GM11168 (cell line): ENCODE measurements around the gene NCKAP5.

Experiments
- in situ Hi-C: fragments of 300-500 bp; cut with MboI; formaldehyde crosslinking; loops from one replicate; pipeline ENCODE4 v1.12.0; 2022; ENCODE audit warnings: low sequenced_read_pairs; ENCODE audit not compliant: unreplicated experiment

NCKAP5 gene

DNA sequence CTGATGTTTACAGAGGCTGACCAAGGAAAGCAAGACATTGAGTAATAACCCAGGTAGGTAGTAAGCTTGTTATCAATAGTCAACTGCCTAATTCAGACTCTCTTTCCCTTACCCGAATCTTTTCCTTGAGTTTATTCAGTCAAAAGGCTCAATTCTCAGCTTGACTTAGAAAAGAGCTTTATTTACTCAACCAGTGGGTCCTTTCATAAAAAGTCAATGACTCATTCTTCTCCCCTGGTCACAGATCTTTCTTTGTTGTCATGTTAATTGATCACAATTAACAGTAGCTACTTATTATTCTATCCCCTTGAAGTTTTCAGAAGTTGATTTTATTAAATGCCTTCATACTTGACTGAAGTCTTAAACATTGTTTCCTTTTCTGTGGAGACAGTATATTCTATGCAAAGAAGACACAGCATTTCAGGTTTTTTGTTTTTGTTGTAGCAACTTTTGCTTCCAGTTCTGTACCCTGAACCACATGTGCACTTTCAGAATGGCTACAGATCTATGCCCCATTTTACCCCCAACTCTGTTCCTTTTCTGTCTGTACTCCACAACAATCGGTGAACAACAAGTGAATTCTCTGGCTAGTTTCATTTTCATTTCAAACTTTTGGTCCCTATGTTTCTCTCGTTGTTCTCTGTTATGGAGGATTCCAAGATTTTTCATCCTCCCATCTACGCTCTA, 428.3 kb downstream of the NCKAP5 start:
- in situ Hi-C loops, result no loop called here

DNA sequence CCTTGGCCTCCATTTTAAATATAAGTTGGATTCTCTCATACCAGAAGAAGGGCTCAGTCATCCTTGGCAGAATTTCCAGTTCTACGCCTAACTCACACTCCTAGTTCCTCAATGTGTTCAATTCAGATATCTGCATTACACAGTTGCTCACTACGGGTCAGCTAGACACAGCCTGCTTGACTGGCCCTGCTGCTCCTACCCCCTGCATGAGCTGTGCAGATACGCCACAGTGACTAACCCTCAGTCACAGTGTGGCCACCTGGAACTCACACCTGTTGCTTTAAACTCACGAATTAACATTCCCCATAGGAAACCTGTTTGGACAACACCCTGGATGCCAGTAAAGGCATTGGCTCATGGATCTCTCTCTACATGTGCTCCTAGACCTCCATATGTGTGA, 429.6 kb downstream of the NCKAP5 start:
- in situ Hi-C loops, result no loop called here

DNA sequence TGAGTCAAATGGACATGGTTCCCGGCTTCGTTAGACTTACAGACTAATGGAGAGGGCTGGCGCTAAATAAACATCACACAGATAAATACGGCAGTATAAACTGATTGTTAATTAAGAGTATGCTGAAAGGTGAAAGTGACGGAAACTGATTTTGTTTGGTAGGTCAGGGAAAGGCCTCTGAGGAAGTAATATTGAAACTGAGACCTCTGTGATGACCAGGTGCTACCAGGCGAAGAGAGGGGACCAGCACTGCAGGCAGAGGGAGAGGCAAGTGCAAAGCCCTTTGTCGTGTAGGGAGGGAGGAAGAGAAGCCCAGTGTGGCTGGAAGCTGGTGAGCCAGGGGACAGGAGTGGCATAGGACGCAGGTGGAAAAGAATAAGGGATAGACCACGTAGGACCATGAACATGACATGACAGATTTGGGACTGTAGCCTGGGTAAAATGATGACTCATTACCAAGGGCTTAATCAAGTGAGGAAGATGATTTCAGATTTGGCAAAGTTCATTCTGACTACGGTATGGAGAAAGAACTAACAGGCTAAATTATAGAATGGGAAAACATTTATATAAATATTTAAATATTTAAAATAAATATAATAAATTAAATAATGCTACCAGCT, 433.1 kb downstream of the NCKAP5 start:
- in situ Hi-C loops, result no loop called here

DNA sequence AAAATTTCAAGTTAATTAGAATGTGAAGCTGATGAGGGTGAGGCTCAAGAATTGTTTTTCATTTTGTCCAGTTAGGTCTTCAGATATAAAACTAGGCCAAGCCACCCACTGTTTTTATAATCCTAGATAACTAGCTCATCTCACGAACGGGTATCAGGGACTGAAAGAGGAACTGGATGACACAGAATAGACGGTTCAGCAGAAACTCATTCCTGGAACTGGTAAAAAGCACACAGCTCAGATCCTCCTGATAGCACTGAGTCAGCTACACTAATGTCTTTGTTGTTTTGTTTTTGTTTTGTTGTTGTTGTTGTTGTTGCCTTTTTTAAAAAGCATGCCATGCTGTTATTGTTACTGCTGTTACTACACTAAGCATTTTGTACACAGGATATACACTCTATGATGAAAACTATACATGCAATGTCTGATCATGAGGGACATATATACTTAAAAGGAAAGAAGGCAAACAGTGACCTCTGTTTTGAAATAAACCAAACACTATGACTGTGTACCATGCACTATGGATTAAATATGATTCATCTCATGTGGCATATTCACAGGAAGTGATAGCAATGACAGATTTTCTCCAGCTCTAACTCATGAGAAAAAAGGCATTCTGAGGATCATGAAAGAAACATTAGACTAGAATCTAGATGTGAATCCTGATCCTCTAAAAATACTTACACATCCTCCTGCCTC, 437.6 kb downstream of the NCKAP5 start:
- in situ Hi-C loops, result no loop called here

DNA sequence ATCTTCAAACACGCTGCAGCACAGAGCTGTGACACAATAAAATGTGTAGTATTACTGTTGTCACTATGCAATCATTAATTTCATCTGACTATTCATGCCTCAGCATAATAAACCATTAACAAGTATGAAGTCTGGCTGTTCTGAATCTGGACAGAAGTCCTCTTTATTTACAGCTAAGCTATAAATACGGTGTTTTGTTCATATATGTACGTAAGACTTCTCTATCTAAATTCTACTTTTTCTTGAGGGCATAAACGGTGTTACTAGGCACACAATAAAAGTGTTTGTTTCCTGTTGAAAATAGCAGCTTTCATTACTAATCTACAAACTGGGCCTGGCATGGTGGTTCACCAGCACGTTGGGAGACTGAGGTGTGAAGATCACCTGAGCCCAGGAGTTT, 443.8 kb downstream of the NCKAP5 start:
- in situ Hi-C loops, result no loop called here

DNA sequence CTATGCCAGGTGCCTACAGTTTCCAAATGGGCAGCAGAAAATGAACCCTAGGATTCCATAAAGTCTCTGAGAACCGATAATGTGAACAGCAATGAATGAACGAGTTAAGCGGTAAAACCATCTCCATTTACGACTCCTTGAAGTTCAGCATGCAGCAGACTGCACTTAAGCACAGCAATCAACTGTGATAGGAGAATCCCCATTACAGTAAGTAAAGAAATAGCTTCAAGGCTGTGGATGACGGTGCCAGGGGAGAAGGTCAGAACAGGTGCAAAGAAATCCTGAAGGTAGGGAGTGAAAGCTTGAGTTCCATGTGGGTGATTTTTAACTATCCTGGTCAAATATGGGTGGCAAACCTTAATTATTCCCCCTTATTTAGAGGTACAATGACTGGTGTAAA, 444.4 kb downstream of the NCKAP5 start:
- in situ Hi-C loops, result no loop called here

DNA sequence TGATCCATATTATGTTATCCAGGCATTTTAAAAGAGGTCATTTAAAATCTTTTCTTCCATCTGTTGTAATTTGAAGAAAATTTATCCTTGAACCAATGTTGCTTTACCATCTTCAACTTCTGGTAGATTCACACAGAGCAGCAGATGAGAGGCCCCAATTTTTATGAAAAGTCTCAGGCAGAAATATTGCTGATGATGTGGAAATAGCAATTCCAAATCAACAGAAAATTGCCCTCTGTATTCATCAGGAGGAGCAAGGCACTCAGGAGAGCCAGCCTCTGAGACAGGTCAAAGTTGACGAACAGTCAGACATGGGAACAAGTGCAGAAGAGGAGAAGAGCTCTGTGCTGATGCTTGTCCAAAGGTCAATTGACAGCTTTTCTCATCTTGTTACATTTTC, 444.9 kb downstream of the NCKAP5 start:
- in situ Hi-C loops, result no loop called here

DNA sequence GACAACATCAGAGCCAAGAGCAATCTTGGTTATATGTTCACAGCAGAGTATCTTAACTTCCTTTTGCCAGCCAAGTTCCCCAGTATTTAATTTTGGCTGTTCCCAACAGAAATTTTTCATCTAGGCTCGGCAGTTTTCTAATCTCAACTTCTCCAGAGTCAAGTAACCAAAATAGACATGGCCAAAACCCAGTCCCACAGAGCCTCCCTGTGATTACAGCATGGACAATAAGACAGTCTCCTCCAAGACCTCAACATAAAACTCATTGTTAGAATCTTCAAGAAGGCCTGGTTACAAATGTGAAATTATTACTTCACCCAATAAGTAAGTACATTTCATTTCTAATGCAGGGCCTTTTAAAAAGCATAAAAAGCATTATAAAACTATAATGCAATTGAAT, 445.7 kb downstream of the NCKAP5 start:
- in situ Hi-C loops, result no loop called here

DNA sequence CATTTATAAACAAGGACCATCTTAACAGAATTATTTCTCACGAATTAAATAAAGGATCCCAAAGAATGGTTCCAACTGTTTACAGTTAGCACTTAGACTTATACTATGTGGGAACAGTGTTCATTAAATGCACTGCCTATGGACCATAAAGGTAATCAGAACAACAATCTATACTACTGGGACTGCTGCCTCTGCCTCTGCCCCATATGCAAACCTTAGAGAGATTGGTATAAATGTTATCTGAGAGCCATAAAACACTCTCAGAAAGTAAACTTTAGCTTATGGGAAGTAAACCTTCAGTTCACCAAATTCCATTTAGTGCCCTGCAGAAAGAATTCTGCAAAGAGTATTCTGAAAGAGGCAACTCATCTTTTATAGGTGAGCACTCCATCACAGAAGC, 448.0 kb downstream of the NCKAP5 start:
- in situ Hi-C loops, result no loop called here

DNA sequence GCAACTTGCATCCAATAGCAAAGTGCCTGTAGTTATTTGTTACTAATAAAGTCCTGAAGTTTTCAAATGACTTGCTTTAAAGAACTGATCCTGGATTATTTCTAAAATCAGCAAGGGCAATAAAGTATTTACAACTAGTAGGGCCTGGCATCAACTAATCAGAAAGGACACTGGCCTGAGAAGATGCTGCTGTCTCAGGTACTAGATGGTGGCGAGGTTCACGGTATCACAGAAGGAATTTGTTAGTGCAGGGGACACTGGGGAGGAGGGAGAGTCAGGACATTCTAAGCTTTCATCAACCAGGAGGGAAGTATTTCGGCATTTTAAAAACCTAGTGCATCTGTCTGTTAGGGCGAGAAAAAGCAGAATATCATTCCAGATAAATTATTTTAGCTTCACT, 458.1 kb downstream of the NCKAP5 start:
- in situ Hi-C loops, result no loop called here

DNA sequence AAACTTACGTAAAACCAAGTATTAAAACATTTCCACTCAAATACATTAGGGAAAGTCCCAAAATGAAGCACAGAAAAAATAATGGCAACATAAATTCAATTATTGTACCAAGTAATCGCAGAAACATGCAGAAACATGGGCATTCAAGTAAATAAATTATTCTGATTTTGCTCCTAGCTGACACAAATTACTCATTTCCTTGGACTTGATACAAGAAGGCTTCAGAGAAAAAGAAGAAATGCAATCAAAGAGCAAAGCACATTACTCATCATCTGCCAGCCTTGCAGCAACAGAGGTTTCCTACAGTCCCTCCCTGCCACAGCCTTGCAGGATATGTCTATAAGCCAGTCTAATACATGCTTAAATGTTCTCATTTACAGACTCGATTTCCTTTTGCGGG, 458.5 kb downstream of the NCKAP5 start:
- in situ Hi-C loops, result no loop called here

DNA sequence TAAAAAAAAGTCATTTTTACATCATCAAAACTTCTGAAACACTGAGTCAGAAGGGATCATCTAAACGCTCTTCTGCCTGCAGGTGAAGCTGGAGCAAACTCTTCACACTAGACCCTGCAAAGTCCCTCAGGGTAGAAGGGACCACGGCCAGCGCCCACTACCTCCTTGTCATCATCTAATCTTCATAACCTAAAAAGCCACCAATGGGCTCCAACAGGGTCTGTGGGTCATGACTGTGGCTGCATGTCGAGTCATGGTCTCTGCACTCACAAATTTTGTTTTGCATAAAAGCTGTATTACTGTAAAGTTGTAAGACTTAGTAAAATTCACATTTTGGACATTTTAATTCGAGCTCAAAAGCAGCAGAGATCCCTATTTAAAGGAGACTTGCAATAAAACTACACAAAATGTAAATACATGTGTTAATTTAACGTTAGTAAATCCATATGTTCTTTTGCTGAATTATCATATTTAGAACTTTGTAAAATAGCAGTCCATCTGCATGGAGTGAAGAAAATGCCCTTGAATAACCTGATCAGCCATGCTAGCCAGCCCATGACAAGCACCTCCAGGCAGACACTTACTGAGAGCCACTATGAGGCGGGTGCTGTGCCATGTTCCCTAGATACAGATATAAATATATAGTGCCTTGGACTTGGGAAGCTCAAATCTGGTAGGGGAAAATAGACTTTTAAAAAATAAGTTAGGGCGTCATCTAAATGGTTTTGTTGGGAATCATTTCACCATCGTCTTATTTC, 461.0 kb downstream of the NCKAP5 start:
- in situ Hi-C loops, result no loop called here

DNA sequence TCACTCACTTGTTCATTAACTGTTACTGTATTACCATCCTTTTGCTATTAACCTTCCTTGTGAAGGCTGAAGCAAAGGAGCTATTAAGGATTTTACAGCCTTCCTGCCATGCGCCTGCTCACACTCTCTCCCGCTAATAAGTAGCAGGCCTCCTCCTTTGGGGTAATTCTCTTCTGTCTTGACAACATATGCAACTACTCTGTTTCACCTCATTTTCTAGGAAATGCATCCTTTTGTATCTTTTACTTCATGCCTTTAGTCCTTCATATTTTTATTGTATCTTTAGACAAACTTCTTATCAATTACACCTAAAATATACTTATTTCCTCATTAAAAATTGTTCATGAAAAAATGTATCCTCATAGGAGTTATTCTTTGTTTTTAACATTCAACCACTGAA, 463.4 kb downstream of the NCKAP5 start:
- in situ Hi-C loops, result no loop called here

DNA sequence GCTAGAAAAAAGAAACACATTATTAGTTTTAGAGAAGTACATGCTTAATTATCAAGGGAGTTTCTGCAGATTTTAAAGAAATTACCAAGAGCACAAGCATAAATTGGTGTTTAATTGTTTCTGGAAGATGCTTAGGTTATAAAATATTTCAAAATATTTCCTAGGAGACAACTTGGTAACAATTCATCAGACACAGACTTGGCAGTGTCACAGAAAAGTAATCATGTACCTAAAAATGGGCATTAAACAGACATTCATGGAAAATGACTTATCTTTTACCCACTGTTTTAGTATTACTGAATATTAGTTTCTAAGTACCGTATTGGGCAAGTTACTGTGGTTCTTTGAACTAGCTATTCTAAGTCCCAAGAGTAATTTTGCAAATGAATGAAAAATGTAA, 469.5 kb downstream of the NCKAP5 start:
- in situ Hi-C loops, result no loop called here

DNA sequence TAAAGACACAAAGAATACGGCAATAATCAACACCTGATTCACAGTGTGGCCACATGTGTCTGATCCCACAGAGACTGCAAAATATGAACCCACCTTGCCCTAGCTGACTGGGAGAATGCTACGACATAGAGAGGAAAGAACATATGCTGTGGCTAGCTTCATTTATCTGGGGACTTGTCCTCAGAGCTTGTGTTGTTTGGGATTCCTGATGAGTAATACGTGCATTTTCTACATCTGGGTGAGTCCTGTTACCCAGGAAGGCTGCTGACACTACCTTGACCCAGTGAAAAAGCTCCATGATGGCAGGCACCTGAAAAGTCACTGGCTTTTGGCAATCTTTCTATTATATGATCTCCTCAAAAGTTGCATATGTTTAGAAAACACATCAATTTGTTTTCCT, 470.6 kb downstream of the NCKAP5 start:
- in situ Hi-C loops, result no loop called here

DNA sequence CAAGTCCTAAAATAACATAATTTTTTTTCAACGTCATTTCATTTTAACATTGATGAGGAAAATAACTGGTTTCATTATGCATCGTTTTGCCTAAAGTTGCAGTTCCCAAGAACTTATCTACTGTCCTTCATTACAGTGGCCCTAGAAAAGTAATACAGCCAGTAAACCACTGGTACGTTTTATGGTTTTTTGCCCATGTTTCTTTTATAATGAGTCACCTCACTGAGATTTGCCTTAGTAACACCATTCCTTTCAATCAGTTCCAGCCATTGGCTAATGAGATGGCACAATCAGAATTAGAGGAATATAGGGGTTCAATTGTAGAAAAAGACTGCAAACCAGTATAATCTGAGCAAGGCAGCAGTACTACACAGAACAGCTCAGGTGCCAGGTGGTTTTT, 475.7 kb downstream of the NCKAP5 start:
- in situ Hi-C loops, result no loop called here

DNA sequence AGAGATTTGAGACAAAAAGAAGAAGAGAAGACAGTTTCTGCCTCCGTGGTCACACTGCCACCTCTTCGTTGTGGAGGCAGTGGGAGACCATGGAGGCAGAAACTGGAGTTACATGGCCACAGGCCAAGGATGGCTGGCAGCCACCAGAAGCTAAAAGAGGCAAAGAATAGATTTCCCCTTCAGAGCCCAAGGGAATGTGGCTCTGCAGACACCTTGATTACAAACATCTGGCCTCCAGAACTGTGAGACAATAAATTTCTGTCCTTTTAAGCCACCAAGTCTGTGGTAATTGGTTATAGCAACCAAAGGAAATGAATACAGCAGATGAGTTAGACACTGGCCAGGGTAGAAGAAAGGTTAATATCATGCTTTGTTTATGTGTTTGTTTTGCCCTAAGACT, 477.9 kb downstream of the NCKAP5 start:
- in situ Hi-C loops, result no loop called here

DNA sequence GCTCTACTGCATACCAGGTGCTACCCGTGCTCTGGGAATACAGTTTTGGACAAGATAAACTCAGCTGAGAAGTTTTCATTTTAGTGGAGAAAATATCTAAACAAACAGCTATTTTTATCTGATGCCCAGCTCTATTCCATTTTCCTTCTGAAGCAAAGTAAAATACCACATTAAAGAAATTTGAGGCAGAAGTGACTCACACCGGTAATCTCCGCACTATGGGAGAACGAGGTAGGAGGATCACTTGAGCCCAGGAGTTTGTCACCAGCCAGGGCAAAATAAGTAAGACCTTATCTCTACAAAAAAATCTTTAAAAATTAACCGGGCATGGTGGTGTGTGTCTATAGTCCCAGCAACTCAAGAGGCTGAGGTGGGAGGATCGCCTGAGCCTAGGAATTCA, 482.1 kb downstream of the NCKAP5 start:
- in situ Hi-C loops, result no loop called here

DNA sequence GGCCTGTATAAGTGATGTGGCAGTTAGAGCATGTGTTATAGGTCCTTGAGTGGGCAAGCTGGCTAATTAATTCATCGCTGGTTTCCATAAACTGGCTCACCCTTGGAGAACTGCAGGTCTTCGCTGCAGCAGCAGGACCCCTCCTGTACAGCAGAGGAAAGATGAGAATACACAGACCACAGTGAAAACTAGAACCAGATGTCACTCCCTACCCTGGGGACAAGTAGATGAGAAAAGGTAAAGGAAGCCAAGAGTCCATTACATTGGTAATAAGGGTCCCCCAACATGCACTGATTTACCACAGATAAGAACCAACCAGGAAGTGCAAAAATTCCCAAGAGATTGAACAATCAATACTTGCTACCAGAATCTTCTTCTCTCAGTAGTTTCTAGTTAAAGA, 482.6 kb downstream of the NCKAP5 start:
- in situ Hi-C loops, result no loop called here

DNA sequence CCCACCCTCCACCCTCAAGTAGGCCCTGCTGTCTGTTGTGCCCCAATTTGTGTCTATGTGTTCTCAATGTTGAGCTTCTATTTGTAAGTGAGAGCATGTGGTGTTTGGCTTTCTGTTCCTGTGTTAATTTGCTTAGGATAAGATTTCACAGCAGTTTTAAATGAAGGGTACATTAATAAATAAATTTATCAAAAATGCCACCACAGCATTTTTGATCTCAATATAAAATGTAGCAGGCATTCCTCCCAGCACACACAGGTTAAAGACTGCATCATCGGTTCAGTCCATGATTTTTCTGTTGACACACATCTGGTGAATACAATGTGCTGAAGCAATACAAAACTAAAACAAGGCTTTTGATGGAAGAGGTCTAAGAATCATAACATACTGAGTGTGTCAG, 486.2 kb downstream of the NCKAP5 start:
- in situ Hi-C loops, result no loop called here

DNA sequence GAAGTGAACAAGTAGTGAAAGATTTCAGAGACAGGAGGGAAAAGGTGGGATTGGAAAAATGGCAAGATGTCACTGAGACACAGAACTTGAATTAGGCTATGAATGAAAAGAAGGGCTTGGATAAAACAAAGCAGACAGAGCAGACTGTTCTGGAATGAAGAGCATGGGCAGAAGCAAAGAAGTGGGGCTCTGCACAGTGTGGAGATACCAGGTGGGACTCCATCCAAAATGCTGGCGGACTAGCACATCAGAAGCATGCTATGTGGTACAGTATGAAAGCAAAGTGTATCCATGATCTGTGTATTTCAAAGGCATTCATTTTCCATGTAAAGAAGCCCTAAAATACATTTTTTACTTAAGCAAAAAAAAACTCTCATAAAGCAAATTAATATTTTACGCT, 487.4 kb downstream of the NCKAP5 start:
- in situ Hi-C loops, result no loop called here
